Left forelimb (tissue), 1 donor: ENCODE data around the gene TOMM20.
"Not testable (repeated sequence)": the region's sequence is repeated elsewhere in the genome, so short reads cannot be mapped to it uniquely, and the experiment has no call there.

Experiments
- DNase-seq: peaks from one replicate; pipeline ENCODE4 v3.0.0-alpha.2; 2018; ENCODE audit warnings: low spot score

TOMM20 gene

DNA sequence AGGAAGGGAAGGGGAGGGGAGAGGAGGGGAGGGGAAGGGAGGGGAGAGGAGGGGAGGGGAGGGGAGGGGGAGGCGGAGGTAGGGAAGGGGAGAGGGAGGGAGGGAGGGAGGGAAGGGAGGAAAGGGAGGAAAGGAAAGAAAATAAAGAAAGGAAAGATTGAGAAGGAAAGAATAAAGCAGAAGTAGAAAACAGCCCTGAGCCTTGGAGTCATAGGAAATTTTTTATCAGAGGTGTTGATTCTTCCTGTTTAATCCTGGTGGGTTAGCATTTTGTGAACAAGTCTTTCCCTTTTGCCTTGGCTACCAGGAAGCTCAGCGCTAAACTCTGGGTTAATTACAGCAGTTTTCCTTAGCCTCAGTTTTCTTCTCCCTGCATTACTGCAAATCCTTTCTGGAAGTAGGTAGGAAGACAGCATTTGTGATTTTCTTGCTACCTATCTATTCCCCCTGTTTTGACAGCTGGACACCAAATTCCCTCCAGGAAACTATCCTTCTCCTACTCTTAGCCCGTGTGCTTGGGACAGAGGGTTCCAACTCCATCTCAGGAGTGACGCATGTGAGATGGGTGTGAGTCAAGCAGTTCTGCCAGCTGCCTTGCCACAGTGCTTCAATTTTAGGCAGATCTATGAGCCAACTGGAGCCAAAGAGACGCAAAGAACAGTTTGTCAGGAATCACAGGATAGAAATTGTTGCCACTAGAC is 26.9 kb downstream of the TOMM20 start:
- DNase-seq, result no peak

DNA sequence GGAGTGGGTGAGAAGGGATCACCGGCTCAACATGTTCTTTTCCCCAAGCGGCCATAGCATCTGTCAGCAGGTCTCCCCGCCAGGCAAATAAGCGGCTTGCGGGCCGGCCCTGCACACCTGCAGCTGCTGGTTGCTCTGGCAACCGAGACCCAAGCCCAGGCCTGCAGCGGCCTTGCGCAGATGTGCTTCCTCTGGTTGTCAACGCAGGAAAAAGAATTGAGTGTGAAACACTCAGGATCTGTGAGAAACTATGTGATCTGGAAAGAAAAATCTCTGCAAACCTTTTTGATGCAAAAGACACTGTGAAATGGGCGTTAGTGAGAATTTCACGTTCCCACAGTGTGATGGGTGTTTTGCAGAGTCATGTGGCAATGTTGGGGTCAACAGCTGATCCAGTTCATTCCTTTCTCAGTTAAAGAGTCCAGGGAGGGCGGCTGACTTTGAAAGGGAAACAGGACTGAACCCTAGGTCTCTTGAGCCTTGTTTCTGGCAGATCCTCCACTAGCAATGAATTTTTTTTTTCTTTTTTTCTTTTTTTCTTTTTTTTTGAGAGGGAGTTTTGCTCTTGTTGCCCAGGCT is 28.4 kb downstream of the TOMM20 start:
- DNase-seq, result no peak

DNA sequence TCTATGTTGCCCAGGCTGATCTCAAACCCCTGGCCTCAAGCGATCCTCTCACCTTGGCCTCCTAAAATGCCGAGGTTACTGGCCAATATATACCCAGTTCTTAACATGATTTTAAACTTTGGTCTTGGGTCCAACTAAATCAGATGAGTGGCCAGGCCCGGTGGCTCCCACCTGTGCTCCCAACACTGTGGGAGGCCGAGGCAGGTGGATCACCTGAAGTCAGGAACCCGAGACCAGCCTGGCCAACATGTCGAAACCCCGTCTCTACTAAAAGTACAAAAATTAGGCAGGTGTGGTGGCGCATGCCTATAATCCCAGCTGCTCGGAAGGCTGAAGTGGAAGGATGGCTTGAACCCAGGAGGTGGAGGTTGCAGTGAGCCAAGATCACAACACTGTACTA is 29.6 kb downstream of the TOMM20 start:
- no peak for DNase-seq

DNA sequence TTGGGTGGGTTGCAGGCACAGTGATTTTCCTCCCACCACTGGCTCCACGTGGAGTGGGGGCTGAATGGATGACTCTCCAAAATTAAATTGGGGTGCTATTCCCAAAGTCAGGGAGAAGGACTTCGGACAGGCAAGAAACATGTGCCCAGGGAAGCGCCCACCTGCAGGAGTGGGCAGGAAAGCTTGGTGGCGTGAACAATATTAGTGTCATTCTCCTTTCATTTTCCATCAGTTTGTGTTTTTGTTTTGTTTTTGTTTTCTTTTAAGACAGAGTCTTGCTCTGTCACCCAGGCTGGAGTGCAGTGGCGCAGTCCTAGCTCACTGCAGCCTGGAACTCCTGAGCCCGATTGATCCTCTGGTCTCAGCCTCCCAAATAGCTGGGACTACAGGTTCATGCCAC is 30.1 kb downstream of the TOMM20 start:
- no peak for DNase-seq

DNA sequence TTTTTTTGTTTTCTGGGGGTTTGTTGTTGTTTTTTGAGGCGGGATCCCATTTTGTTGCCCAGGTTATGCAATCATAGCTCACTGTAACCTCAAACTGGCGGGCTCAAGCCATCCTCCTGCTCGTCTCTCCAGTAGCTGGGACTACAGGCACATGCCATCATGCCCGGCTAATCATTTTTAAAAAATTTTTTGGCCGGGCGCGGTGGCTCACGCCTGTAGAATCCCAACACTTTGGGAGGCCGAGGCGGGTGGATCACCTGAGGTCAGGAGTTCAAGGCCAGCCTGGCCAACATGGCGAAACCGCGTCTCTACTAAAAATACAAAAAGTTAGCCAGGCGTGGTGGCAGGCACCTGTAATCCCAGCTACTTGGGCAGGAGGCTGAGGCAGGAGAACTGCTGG is 31.1 kb downstream of the TOMM20 start:
- DNase-seq, result peak; percentile 17

DNA sequence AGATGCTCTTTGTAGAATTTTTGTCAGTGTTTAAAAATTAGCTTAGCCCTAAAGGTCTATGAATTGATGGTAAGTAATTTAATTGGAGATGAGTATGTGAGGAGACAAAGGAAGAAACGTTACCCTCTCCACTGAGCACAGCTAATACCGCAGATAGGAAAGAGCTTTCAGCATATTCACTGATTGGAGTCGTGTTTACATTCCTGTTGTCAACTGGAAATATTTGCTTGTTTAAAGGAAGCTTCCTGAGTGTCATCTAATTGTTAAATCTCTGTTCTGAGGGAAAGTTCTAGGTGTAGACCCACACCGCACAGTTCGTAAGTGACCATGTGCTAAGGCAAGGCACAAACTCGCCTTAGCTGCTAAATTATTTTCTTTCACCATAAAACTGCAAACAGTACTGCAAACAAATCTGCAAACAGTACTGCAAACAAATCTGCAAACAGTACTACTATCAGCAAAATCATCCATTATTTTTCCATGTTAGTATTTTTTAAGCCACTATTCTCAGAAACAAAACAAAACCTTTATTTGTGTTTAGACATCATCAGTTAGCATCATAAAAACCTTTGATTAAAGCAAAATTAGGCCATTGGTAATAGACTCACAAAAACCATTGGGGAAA is 32.6 kb downstream of the TOMM20 start:
- DNase-seq, result no peak

DNA sequence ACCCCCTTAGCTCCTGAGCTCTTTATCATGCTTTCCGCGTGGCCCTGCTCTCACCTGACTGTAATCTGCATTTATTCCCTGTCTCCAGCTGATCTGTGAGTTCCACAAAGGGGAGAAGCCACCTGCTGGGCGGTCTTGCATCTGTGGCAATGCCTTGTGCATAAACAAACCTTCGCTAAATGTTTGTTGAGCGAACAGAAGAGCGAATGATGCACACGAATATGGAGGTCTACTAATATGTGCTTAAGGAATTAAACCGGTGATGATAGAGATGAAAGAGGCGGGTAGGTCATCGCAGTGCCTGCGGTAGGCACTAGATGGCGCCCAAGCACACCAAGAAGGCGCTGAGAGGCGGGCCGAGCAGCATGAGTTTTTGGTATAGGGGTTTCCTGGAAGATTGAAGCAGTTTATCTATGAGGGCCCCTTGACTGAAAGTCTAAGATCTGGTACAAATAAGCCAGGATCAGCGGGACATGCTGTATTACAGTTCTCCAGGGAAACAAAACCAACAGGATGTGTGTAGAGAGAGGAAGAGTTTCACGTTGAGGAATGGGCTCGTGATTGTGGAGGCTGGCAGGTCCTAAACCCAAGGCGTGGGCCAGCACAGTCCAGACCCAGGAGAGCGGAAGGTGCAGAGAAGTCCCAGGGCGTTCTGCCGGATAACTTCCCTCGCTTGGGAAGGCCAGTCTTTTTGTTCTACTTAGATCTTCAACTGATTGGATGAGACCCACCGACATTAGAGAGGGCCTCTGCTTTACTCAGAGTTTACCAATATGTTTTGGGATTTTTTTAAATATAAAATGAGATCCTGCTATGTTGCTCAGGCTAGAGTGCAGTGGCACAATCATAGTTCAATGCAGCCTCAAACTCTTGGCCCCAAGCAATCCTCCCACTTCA is 34.7 kb downstream of the TOMM20 start:
- DNase-seq, result peak; percentile 66

DNA sequence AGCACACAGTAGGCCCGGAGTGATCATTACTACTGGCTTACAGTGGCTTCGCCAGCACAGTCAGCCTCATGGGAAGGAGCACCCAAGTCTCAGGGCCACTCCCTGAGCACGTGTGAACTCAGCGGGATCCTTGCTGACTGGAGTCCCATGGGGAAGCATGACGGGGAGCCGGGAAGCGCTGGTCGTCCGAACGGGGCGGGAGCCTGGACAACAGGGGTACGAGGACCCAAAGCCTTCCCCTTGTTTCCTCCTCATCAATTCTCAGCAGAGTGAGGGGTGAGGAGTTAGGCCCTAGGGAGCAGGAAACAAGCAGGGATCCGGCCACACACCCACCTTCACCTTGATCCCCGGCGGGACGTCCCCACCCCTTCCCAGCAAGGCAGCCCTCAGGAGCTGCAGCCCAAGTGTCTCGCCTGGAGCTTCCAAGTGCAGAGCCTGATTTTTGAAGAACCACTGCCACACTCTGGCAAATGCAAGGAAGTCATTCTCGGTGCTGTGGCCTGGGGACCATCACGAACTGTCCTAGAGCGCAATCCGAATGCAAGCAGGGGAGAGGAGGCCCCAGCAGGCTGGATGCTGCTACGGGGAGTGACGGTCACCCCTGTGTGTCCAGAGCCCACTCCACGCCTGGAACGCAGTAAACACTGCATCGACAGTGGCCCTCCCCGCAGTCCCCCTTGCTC is 35.5 kb downstream of the TOMM20 start:
- DNase-seq, result peak; percentile 72

DNA sequence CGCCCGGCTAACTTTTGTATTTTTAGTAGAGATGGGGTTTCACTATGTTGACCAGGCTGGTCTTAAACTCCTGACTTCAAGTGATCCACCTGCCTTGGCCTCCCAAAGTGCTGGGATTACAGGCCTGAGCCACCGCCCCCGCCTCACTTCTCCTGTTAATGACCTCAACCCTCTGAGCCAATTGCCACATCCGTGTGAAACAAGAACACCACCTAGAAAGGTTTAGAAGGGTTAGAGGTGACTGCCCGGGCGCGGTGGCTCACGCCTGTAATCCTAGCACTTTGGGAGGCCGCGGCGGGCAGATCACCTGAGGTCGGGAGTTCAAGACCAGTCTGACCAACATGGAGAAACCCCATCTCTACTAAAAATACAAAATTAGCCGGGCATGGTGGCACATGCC is 36.2 kb downstream of the TOMM20 start:
- not testable (repeated sequence) for DNase-seq

DNA sequence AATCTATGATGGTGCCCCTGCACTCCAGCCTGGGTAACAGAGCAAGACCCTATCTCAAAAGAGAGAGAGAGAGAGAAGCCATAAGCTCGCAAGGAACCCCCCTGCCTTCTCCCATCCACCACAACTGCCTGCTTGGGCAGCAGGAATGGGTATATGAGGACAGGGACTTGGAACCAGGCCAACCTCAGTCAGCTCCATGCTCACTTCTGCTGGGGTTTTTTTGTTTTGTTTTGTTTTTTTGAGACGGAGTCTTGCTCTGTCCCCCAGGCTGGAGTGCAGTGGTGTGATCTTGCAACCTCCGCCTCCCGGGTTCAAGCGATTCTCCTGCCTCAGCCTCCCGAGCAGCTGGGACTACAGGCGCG is 36.6 kb downstream of the TOMM20 start:
- not testable (repeated sequence) for DNase-seq

DNA sequence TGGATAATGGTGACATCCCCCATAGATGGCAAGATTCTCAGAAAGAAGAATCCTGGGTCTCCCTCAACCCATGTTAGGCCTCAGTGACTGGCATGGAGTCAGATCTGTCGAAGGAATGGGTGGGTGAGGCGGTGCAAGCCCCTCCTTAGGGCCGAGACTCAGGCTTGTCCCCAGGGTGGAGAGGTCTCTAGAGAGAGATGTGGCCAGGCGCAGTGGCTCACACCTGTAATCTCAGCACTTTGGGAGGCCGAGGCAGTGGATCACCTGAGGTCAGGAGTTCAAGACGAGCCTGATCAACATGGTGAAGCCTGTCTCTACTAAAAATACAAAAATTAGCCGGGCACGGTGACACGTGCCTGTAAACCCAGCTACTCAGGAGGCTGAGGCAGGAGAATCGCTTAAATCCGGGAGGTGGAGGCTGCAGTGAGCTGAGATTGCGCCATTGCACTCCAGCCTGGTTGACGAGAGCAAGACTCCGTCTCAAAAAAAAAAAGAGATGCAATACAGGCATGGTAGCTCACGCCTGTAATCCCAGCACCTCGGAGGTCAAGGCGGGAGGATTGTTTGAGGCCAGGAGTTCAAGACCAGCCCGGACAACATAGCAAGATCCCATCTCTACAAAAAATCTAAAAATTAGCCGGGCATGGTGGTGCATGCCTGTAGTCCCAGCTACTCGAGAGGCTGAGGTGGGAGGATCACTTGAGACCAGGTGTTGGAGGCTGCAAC is 37.2 kb downstream of the TOMM20 start:
- not testable (repeated sequence) for DNase-seq

DNA sequence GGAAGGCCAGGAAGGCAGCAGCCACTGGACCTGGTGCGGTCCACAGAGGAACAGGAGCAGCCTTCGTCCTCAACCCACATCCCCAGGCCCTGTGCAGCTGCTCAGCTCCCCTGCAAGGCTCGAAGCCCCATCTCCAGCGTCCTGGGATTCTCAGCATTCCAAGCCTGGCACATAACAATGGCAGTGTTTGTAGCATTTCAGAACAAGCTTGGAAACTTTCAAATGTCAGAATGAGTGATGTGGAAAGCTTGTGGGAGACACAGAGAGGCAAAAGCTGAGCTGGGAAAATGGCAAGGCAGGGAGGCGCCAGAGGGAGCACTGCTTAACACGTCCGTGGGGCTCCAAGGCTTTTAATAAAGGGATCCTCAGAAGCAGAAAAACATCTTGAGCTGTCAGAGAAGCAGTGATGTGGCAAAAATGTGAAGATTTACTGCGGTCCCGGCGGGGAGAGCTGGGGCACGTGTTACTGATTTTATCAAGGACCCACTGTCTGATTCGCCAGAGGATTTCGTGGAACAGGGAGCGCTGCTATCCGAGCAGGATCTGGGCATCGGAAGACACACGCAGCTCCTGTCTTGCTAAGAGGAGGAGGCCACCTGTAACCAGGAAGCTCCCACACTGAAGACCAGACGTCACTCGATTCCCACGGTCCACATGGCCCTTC is 38.1 kb downstream of the TOMM20 start:
- DNase-seq, result no peak

DNA sequence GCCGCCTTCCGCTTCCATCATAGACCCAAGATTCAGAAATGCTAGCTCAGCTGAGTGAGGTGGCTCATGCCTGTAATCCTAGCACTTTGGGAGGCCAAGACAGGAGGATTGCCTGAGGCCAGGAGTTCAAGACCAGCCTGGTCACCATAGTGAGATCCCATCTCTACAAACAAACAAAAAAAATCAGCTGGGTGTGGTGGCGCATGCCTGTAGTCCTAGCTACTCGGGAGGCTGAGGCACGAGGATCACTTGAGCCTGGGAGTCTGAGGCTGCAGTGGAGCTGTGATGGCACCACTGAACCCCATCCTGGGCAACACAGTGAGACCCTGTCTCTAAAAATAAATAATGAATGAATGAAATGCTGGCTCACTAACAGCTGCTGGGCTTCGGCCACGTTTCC is 39.7 kb downstream of the TOMM20 start:
- DNase-seq, result no peak

DNA sequence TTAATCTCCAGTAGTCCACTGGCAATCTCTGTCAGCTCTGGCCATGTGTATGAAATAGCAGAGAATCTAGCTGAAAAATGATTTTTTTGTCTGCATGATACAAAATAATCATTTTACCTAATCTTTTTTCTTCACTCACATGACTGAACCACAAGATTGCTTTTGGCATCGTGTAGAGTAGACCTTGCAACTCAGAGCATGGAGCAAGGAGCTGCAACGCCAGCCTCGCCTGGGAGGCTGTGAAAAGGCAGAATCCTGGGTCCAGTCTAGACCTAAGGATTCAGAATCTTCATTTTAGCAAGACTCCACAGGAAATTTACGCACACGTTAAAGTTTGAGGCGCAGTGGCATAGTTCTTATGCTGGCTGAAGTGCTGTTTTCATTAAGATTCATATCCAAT is 40.2 kb downstream of the TOMM20 start:
- DNase-seq, result no peak

DNA sequence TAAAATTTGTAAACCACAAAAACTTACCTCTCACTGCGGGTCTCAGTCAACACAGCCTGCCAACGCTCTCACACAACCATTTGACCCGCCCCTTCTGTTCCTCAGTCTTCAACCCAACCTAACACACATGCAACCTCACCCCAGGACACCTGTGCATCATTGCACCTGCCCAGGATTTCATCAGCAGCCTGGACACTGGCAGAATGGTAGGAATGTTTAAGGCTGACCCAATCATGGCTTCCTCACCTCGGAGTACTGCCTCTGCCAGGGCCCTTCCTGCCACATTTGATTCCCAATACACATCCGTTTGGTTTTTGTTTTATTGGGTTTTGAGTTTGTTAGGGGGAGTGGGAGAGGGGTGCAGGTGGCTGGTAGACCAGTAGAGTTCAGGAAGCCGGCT is 40.7 kb downstream of the TOMM20 start:
- DNase-seq, result no peak

DNA sequence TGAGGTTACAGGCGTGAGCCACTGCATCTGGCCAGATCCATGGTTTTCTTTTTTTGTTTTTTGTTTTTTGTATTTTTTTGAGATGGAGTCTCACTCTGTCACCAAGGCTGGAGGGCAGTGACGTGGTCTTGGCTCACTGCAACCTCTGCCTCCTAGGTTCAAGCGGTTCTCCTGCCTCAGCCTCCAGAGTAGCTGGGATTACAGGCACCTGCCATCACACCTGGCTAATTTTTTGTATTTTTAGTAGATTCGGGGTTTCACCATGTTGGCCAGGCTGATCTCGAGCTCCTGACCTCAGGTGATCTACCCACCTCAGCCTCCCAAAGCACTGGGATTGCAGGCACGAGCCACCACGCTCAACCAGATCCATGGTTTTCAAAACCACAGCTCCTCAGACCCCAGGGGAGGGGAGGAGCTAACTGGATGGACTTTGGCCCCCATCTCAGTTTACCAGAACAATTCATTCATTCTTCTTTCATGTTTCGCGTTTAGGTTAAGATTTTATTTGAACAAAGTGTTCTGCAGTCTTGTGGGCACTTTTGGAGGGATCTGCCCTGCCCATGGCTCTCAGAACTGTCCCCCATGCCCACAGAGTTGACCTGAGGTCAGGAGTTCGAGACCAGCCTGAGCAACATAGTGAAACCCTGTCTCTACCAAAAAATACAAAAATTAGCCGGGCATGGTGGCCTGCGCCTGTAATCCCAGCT is 43.1 kb downstream of the TOMM20 start:
- DNase-seq, result not testable (repeated sequence)

DNA sequence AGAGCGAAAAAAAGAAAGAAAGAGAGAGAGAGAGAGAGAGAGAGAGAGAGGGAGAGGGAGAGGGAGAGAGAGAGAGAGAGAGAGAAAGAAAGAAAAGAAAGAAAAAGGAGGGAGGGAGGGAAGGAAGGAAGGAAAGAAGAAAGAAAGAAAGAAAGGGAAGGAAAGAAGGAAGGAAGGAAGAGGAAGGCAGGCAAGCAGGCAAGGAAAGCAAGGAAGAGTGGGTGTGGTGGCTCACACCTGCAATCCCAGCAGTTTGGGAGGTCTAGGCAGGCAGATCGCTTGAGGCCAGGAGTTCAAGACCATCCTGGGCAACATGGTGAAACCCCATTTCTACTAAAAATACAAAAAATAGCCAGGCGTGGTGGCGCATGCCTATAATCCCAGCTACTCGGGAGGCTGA is 47.8 kb downstream of the TOMM20 start:
- DNase-seq, result not testable (repeated sequence)

DNA sequence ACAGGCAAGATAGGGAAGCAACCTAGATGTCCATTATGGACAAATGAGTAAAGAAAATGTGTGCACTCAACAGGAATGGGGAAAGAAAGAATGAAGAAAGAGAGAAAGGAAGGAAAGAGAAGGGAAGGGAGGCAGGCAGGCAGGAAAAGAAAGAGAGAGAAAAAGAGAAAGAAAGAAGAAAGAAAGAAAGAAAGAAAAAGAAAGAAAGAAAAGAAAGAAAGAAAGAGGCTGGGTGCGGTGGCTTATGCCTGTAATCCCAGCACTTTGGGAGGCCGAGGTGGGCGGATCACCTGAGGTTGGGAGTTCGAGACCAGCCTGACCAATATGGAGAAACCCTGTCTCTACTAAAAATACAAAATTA is 48.4 kb downstream of the TOMM20 start:
- DNase-seq, result not testable (repeated sequence)

DNA sequence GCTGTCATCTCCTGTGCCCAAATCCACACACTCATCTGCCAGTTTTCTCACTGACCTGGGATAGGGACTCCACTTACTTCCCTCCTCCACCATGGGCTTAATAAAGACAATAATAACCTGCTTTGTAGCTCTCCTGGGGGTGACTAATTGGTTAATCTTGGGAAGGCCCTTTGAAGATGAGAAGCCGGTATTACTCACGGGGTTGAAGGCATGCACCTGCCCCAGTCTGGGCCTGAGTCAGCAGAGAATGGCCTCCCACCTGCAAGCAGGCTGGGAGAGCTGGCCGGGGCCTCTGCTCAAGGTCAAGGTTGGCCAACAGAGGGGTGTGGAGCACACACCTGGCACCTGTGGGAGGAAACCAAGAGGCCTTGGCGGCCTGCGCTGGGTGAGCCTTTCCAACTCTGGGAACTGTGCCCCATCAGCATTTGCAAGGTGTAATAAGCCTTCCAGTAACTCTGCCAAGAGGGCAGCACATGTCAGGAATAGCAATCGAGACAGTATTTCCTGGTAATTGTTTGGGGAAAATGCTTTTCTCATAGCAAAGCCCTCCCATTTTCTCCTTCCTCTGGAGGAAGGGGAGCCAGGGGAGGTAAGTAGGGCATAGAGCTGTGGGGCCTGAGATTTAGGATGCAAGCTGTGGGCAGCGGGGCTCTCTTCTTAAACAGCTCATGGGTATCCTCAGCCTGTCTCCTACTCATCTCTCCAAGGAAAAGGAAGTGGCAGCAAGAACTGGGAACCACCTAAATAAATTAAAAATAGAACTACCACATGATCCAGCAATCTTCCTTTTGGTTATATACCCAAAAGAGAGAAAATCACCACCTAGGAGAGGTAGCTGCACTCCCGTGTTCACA is 49.0 kb downstream of the TOMM20 start:
- no peak for DNase-seq
